ENCODE data around the gene PDLIM7. TPM values are rescaled to one million over a fixed set of nuclear protein-coding genes. Genes with fewer than 3 reads are reported as not detected.
A peak's percentile ranks its signal among the peaks of the same experiment; 100 is the strongest.
"Not testable (repeated sequence)": the region's sequence is repeated elsewhere in the genome, so short reads cannot be mapped to it uniquely, and the experiment has no call there.

The PDLIM7 gene, protein sequence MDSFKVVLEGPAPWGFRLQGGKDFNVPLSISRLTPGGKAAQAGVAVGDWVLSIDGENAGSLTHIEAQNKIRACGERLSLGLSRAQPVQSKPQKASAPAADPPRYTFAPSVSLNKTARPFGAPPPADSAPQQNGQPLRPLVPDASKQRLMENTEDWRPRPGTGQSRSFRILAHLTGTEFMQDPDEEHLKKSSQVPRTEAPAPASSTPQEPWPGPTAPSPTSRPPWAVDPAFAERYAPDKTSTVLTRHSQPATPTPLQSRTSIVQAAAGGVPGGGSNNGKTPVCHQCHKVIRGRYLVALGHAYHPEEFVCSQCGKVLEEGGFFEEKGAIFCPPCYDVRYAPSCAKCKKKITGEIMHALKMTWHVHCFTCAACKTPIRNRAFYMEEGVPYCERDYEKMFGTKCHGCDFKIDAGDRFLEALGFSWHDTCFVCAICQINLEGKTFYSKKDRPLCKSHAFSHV
- polyA plus RNA-seq (ENCODE audit: insufficient read length in 3 of 3), result 10 to 100 TPM; 62.4 to 72.7 (median 69.0) TPM

DNA sequence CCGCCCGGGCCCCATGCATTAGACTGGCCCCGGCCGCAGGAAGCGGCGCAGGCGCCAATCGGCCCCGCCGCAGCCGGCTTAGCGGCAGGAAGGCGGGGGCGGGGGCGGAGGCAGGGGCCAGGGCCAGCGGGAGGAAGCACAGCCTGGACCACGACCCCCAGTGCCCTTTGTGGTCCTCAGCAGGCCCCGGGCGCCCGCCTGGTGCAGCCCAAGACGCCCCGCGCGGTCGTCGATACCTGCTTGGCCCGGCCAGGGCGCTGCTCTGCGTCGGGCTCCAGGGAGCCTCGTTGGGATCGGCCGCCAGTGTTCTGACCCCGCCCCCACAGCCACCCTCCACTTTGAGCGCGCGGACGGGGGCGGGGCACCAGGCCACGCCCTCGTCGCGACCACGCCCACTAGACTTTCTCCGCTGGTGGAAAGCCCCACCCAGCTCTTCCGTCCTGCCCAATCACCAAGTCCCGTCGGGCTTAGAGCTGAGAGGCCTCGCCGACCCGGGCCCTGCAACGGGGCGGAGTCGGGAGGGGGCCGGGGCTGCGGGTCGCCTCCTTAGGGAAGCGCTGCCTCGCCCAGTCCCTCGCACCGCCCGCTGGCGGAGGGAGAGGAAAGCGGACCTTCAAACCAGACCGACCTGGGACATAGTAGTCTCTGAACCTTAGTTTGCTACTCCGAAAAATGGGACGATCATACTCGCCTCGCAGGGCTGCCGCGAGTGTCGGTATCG is at the start of gene PDLIM7:
Gene PDLIM7 (minus strand): TSS at position 313 of the 721 bp plus-strand sequence. CDS start 1,092 bp downstream, outside the sequence.
- DNase-seq (ENCODE audit: low read depth in 3 of 3, low spot score in 2 of 3), result peak; percentile 92 to 94 (median 93)

DNA sequence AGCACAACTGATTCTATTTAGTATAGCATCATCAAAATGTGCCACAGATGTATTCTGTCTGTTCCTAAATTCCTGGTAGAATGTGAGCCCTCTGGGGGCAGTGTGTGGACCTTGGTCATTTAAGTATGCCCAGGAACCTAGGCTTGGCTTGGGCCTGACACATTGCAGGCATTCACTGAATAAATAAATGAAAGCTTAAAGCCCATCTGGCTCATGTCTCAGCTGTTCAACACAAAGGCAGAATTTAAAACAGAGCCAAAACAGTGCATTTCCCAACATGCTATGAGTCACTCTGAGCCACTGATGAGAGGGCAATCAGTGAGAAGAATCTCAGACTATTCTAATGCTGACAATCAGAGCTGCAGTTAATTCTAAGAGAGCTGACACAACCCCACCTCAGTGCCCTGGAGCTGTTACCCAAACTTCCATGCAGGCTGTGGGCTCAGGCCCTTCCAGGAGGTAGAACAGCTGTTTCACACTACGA is 48.9 kb upstream of the PDLIM7 start:
- no peak for DNase-seq (ENCODE audit: low read depth in 3 of 3, low spot score in 2 of 3)

DNA sequence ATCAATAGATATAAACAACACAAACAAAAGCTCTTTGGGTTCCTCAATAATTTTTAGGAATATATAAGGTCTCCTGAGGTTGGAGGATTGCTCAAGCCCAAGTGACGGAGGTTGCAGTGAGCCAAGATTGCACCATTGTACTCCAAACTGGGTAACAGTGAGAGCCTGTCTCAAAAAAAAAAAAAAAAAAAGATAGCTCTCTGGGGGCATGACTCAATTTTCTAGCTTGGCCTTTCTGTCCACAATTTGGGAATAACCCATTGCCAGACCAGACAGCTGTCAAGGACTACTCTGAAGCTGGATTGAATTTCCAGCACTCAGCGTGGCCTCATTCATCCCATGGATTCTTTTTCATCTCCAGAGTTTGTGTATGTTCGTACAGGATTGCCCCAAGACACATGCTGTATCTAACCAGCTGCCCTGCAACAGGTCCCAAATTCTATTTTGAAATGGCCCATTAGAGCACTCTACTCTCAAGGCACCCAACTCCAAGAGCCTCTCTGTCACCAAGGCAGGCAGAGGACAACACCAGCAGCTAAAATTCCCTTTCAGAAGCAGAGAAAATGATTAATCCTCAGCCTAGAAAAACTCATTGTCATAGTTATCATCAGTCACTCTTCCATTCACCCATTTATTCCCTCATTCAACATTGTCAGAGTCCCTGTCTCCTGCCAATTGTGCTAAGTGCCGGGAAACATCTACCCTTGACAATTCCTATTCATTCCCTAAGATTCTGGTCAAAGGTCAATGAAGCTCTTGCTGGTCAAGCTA is 48.3 kb upstream of the PDLIM7 start:
- no peak for DNase-seq (ENCODE audit: low read depth in 3 of 3, low spot score in 2 of 3)

DNA sequence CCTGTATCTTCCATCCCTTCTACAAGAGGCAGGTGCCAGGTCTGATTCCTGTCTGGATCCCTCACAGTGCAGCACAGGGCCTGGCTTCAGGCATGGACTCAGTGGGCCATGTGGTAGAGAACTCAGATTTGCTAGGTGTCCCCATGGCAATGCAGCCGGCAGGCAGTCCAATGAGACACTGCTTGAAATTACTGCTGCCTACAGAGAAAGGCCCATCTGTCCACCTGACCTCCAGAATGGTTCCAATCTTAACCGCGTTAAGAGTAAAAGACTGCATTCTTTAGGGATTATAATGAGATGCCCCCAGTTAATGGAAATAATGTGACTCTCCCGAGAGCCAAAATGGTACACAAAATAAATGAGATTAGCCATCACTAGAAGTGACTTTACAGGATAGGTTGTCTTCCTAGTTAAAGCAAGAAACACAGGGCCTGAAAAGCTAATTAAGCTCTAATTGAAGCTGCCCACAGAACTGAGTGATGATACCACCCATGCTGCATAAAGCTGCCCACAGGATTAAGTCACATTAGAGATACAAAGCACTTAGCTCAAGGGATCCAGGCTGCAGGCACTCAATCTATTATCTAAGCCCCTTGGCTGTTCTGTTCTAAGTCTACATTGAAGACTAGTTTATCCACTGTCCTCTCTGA is 45.5 kb upstream of the PDLIM7 start:
- no peak for DNase-seq (ENCODE audit: low read depth in 3 of 3, low spot score in 2 of 3)

DNA sequence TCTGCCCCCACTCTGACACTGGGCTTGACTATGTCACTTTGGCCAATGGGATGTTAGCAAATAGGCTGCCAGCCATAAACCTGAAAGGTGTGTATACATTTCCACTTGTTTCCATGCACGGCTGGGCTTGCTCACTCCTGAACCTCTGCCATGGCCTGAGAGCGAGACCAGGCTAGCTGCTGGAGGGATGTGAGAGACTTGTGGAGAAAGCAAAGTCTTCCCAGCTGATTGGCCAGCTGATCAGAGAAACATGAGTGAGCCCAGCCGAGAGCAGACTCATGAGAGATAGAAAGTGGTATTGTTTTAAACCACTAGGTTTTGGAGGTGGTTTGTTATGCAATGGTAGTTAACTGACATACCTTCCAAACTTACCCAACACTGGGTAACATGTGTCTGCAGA is 43.0 kb upstream of the PDLIM7 start:
- DNase-seq (ENCODE audit: low read depth in 3 of 3, low spot score in 2 of 3), result no peak

DNA sequence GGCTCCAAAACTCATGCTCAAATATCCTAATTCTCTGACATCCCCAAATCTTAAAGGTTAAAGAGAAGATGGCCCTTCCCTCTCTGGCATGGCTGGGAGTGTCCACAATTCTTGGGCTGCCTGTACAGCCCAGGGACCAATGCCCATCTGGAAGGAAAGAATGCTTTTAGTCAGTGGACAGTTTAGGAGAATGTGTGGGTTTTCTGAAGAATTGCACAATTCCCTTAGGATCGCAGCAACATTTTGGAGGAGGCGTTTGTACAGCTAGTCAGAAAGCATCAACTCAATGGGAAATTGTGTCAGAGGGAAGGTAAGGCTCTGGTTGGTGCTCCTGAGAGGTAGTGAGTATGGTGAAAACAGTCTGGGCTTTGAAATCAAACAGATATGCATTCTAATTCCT is 42.0 kb upstream of the PDLIM7 start:
- no peak for DNase-seq (ENCODE audit: low read depth in 3 of 3, low spot score in 2 of 3)

DNA sequence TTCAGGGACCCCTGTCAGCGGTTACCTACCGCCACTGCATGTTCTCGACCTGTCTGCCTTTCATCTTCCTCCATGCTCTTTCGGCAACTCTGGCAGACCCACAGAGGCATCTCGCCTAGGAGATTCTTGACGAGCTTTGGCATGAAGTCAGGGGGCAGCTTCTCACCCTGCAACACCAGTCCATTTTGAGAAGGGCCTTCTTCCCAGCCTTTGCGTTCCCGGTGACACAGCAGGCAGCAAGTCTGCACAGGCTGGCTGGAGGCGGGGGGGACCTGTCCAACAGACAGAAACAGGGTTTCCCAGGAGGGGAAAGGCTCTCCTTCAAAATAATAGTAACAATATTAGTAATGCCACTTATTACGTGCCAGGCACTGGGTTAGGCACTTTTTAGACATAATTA is 41.5 kb upstream of the PDLIM7 start:
- DNase-seq (ENCODE audit: low read depth in 3 of 3, low spot score in 2 of 3), result no peak

DNA sequence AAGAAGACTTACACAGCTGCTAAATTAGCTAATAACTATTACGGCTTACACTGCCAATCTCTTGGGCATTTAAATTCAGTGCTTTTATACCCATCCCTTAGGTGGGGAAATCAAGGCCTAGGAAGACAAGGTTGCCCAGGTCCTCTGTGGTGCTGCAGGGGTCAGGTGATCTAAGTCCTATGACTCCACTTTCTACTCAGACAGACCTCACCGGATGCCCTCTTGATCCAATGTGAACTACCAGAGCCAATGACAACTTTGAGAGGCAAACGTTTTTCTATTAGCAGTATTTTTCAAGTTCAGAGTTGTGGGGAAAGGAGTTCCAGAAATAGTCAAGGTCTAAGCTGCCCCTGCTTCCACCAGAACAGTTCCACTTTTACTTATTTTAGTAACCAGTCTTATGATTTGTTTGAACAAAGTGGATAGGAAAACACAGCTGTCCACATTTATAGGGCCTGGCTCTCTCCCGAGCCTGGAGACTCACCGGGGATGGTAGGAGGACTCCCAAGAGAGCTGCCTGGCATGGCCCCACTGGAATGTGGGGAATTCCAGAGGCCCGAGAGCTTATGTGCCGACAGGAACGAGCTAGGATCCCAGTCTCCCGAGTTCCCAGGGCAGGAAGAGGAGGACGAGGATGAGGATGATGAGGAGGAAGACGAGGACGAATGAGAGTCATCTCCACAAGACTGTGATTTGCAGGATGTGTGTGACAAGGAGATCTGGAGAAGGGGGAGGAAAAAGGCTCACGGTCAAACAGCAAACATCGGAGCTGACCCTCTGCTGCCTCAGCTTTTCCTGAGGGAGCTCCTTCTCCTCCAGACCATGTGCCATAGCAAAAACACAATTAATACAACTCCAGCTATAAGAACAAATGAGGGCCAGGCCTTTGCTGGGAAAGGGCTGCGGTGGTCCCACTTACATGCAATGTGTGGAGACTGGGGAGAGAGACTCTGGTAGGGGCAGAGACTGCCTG is 40.3 kb upstream of the PDLIM7 start:
- DNase-seq (ENCODE audit: low read depth in 3 of 3, low spot score in 2 of 3), result no peak

DNA sequence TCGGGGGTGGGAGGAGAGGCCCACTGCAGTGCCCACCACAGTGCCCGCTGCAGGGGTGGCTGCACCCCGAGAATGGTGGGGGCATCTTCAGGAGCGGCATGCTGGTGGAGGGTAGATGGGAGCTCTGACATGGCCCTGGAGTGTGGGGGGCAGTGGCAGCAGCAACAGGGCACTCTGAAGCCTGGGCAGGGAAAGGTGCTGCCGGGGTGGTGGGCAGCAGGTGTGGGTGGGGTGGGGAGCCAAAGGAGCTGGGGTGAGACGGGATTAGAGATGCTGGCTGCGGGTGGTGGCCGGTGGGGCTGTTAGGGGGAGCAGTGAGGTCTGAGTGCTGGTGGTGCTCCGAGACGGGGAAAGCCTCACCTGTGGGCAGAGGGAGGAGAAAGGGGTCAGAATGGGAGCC is 39.0 kb upstream of the PDLIM7 start:
- DNase-seq (ENCODE audit: low read depth in 3 of 3, low spot score in 2 of 3), result no peak

DNA sequence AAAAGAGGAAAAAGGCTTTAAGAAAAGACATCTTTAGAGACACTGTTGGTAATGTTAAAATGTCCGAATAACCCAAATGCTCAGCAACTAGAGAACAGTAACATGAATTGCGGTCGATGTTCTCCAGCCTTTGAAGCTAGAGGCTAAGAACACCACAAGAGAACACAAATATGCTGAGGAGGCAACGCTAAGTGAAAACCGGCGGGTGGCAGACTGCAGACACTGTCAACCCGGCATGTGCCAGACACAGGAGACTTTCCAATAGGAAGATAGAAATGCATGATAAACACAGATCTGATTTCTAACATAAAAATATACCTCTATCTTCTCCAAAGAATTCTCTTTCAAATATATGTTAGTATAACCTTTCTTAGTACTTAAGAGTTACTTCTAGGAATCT is 37.7 kb upstream of the PDLIM7 start:
- no peak for DNase-seq (ENCODE audit: low read depth in 3 of 3, low spot score in 2 of 3)

DNA sequence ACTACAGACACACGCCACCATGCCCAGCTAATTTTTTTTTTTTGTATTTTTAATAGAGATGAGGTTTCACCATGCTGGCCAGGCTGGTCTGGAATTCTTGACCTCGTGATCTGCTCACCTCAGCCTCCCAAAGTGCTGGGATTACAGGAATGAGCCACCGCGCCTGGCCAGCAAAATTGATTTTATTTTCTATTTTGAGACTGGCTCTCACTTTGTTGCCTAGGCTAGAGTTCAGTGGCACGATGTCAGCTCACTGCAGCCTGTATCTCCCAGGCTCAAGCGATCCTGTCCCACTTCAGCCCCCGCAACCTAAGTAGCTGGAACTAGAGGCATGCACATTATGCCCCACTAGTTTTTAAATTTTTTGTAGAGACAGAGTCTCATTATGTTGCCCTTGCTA is 37.0 kb upstream of the PDLIM7 start:
- DNase-seq (ENCODE audit: low read depth in 3 of 3, low spot score in 2 of 3), result not testable (repeated sequence)

DNA sequence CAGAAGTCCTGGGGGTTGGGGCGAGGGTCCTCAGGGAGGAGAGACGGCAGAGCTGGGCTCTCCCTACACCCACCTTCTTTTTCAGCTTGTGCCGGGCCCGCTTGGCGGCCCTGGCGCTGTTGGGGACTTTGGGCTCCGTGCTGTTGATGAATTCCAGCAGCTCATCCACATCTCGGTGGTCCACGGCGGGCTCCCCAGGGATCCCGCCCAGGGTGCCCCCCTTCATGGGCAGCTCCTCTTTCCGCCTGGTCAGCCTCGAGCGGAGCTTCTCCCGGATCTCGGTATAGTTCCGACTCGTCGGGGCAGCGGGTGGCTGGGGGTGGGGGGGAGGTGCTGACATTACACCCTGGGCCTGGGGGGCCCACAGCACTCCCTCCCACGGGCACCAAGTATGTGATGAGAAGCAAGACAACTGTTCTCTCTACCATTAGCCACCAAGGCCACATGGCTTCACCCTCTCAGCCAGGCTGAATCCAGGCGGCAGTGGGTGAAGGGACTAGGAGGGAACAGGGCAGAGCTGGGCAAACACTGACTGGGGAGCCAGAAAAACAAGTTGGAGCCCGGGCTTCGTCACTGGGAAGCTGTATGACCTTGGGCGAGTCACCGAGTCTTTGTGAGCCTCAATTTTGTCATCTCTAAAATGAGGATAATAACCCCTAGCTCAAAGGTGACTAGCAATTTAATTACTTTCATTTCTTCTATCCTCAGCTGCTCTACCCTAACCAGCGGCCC is 34.0 kb upstream of the PDLIM7 start:
- no peak for DNase-seq (ENCODE audit: low read depth in 3 of 3, low spot score in 2 of 3)

DNA sequence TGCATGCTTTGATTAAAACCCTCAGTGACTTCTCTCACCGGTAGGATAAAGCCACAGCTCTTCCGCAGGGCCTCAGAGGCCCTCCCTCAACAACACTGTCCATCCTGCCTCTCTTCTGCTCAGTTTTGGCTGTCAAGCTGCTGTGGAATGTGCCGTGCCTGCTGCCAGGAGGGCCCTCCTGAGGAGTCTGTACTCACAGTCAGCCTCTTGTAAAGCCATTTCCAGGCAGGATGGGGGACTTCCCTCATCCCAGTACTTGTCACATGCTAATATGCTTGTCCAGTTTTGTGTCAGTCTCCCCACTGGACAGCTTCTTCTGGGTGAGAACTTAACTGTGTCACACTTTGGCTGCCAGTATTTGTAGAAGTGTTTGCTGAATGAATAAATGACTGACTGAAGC is 33.2 kb upstream of the PDLIM7 start:
- no peak for DNase-seq (ENCODE audit: low read depth in 3 of 3, low spot score in 2 of 3)

DNA sequence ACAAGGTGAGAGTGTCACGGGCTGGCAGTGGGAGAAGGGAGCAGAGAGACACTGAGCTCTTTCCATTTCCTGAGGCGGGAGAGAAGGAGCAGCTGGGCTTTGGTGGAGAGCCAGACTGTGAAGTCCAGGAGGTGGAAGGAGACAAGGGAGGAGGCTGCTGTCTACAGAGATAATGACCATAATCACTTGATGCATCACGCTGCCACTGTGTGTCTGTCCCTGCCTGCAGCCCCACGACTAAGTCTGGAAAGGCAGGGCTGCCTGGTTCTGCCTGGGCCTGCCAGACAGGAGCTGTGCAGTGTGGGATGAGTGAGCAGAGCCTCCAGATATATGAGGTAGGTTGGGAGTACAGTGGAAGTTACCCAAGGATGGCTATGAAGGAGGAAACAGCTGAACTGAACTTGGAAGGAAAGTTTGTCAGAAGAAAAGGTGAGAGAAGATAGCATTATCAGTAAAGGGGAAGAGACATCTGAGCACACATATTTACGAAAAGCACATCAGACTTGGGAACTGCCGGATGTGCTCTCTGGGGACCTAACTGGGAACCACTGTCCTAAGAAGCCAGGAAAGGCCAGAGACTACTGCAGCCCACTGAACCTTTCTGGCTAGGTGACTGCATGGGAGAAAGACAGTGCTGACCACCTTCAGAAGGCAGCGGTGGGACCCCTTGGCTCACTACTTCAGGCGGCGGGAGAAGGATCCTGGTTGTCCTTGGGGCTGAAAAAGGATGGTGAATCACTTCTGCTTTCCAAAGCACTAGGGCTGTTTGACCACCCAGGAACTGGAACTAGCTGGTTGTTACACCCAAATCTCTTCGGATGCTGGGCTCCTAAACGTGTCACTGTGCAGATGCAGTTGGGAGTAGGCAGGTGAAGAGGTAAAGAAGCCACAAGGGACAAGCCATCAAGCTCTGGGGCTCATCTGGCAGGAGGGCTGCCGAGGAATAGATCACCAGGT is 32.1 kb upstream of the PDLIM7 start:
- no peak for DNase-seq (ENCODE audit: low read depth in 3 of 3, low spot score in 2 of 3)

DNA sequence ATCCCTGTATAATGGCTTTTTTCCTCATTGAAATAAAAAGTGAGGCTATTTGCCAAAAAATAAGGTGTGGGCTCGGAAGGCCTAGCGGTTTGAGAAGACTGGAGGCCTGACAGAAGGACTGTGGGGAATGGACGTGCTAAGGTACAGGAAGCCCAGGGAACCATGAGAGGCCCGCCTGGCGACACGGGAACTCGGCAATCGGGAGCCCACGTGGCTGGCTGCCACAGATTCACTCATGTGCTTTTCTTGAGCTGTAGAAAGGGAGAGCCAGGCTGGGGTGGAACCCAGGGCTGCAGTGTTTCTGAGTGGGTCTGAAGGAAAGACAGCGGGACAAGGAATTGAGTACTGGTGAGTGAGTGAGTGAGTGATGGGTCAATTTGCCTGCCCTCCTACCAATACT is 31.2 kb upstream of the PDLIM7 start:
- DNase-seq (ENCODE audit: low read depth in 3 of 3, low spot score in 2 of 3), result no peak

DNA sequence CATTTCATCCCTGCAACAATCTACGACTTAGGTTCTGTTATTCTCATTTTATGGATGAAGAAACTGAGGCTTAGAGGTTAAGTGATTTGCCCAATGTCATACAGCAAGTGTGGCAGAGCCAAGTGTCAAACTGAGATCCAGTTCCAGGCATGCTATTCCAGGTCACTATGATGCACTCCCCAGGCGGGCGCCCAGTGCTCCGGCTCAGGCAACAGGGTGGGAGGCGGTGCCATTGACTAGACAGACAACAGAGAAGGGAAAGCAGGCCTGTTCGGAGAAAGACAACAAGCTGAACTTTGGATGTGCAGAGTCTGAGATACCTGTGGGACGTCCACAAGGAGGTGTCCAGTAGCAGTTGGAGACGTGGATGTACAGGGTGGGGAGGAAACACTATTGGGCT is 30.2 kb upstream of the PDLIM7 start:
- DNase-seq (ENCODE audit: low read depth in 3 of 3, low spot score in 2 of 3), result no peak

DNA sequence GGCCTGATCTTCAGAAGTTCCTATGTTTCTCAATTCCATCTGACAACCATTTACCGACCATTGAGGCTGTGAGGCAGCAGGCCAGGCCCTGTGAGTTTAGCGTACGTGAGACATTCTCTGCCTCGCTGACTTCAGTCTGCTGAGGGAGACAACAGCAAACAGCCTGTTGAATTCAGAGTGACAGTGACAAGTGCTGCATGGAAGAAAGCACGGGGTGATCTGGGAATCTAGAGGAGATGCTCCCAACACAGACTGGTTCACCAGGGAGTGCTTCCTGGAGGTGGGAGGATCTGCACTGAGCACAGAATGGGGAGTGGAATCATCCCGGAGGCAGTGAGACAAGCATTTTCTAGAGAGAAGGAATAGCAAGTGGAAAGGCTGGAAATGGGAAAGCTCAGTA is 29.4 kb upstream of the PDLIM7 start:
- no peak for DNase-seq (ENCODE audit: low read depth in 3 of 3, low spot score in 2 of 3)

DNA sequence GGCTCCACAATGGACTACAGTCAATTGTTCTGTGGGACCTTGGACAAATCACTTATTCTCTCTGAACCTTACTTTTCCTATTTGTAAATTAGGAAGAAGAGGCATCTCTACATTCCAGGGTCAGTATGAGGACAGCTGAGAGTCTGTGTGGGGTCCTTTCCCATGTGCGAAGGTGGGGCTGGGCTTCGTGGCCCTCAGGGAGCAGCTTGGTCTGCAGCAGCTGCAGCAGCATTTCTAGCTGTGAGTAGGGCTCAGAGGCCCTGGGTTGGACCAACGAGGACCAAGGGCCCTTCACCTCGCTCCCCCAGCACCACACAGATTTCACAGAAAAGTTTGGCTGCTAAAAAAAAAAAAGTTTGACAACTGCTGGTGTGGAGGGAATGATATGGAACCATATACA is 28.8 kb upstream of the PDLIM7 start:
- no peak for DNase-seq (ENCODE audit: low read depth in 3 of 3, low spot score in 2 of 3)

Data from right renal cortex interstitium (tissue), 3 donors.